HEK293T (cell line): ENCODE results near the gene COG3.

Source experiments
- ARNT ChIP-seq: fragments of 450-650 bp; IDR thresholded peaks from 2 replicates; pipeline ENCODE4 v1.6.1; 2017; ENCODE audit warnings: mild to moderate bottlenecking
- BHLHE40 ChIP-seq: fragments of 450-650 bp; IDR thresholded peaks from 2 replicates; pipeline ENCODE4 v1.6.1; 2016; ENCODE audit warnings: mild to moderate bottlenecking, moderate library complexity, borderline replicate concordance
- CTBP1 ChIP-seq: fragments of 450-650 bp; IDR thresholded peaks from 2 replicates; pipeline ENCODE4 v1.6.1; 2016; ENCODE audit warnings: borderline replicate concordance
- ELF4 ChIP-seq: fragments of 450-650 bp; IDR thresholded peaks from 2 replicates; pipeline ENCODE4 v1.6.1; 2017; ENCODE audit warnings: antibody characterized with exemption
- FOXK2 ChIP-seq: fragments of 450-650 bp; IDR thresholded peaks from 2 replicates; pipeline ENCODE4 v1.6.1; 2016; ENCODE audit warnings: mild to moderate bottlenecking
- FOXM1 ChIP-seq: fragments of 450-650 bp; IDR thresholded peaks from 2 replicates; pipeline ENCODE4 v1.6.1; 2017; ENCODE audit warnings: mild to moderate bottlenecking, borderline replicate concordance
- HDGF ChIP-seq: fragments of 450-650 bp; IDR thresholded peaks from 2 replicates; pipeline ENCODE4 v1.6.1; 2017; ENCODE audit warnings: antibody characterized with exemption, borderline replicate concordance
- PKNOX1 ChIP-seq: fragments of 450-650 bp; IDR thresholded peaks from 2 replicates; pipeline ENCODE4 v1.6.1; 2016
- SP1 ChIP-seq: fragments of 450-650 bp; IDR thresholded peaks from 2 replicates; pipeline ENCODE4 v1.6.1; 2017
- SUZ12 ChIP-seq: fragments of 450-650 bp; IDR thresholded peaks from 2 replicates; pipeline ENCODE4 v1.6.1; 2016; ENCODE audit warnings: mild to moderate bottlenecking
- ZNF384 ChIP-seq: fragments of 450-650 bp; IDR thresholded peaks from 2 replicates; pipeline ENCODE4 v1.6.1; 2016

- TF ChIP-seq BHLHE40: no peak
- no peak for TF ChIP-seq CTBP1
- no peak for TF ChIP-seq SUZ12
- TF ChIP-seq FOXM1: no peak
- no peak for TF ChIP-seq SP1
- TF ChIP-seq HDGF: no peak
- TF ChIP-seq ZNF384: no peak
- TF ChIP-seq ARNT: no peak
- no peak for TF ChIP-seq PKNOX1
- no peak for TF ChIP-seq ELF4
- no peak for TF ChIP-seq FOXK2
Measured at GRCh38 chr13:45506811-45507210, 42.1 kb downstream of the COG3 start.
